ENCODE results near the gene ADCYAP1.

DNA sequence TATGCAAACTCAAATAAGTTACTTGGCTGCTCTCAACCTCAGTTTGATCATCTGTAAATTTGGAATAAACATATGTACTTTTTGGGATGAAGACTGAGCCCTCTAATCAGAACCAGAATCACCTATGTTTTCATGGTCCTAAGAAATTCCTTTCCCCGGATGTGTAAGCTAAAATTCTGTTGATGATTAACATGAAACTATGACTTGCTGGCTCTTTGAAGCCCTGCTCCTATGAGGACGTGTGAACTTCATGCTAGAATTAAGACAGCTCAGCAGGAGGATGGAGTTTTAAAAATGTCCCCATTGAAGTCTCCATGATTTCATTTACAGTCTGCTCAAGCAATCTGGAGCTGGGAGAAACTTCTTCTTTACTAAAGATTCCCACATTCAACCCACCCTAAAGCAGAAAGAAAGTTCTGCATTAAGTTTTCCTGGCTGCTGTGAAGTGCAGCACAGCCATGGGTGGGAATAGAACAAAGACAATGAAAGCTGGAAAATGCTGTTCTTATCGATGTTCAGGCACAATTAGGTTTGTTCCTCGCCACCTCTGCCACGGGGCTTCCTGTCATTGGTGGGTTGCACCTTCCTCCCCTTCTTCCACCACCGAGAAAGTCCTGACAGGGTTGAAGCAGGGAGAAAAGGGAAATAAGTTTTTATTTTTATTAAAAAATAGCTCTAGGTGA is 50.9 kb downstream of the ADCYAP1 start:
- TF ChIP-seq, protein P1, sequence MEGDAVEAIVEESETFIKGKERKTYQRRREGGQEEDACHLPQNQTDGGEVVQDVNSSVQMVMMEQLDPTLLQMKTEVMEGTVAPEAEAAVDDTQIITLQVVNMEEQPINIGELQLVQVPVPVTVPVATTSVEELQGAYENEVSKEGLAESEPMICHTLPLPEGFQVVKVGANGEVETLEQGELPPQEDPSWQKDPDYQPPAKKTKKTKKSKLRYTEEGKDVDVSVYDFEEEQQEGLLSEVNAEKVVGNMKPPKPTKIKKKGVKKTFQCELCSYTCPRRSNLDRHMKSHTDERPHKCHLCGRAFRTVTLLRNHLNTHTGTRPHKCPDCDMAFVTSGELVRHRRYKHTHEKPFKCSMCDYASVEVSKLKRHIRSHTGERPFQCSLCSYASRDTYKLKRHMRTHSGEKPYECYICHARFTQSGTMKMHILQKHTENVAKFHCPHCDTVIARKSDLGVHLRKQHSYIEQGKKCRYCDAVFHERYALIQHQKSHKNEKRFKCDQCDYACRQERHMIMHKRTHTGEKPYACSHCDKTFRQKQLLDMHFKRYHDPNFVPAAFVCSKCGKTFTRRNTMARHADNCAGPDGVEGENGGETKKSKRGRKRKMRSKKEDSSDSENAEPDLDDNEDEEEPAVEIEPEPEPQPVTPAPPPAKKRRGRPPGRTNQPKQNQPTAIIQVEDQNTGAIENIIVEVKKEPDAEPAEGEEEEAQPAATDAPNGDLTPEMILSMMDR (IDR thresholded peaks at IDR 0.05 in 8 of 11, conservative IDR thresholded peaks at IDR 0.05 in 3 of 11) = no peak
- no peak for TF ChIP-seq POLR2A (IDR thresholded peaks at IDR 0.05)

All from spleen (tissue), 7 donors.